VCaP (cell line): ENCODE data around the gene KDSR.
"Not testable (repeated sequence)": the region's sequence is repeated elsewhere in the genome, so short reads cannot be mapped to it uniquely, and the experiment has no call there.

Experiments
- H3K27ac ChIP-seq: fragments of 450-650 bp; 2 replicates; pipeline ENCODE4 v1.5.1; 2017
- CTCF ChIP-seq: fragments of 450-650 bp; conservative IDR thresholded peaks from 2 replicates; pipeline ENCODE4 v1.5.1; 2017; ENCODE audit warnings: mild to moderate bottlenecking, moderate library complexity

The KDSR gene

GRCh38 chr18:63365876-63366212 is 1.2 kb downstream of the KDSR start:
- H3K27ac ChIP-seq: peak overlapping the region; percentile 89
- TF ChIP-seq CTCF: no peak

GRCh38 chr18:63363951-63364350 is 3.1 kb downstream of the KDSR start:
- H3K27ac ChIP-seq: no peak overlapping the region
- no peak for TF ChIP-seq CTCF

- not testable (repeated sequence) for H3K27ac ChIP-seq
These were observed 3.6 kb downstream of the KDSR start for GRCh38 chr18:63363420-63363819.

- TF ChIP-seq CTCF: no peak
- H3K27ac ChIP-seq: no peak overlapping the region
These were observed 10.6 kb downstream of the KDSR start for GRCh38 chr18:63356272-63356896.

- no peak for TF ChIP-seq CTCF
These were observed 16.8 kb downstream of the KDSR start for GRCh38 chr18:63350230-63350629.

GRCh38 chr18:63348508-63349136 is 18.4 kb downstream of the KDSR start:
- H3K27ac ChIP-seq: no peak overlapping the region
- no peak for TF ChIP-seq CTCF

More at GRCh38 chr18:63350230-63350629, 16.8 kb downstream of the KDSR start:
- no peak overlapping the region for H3K27ac ChIP-seq

- H3K27ac ChIP-seq: peak overlapping the region; percentile 32; the same call in 1 of the 2 replicates
- TF ChIP-seq CTCF: no peak
These were observed 20.4 kb downstream of the KDSR start for GRCh38 chr18:63346480-63347183.

- TF ChIP-seq CTCF: no peak
- peak overlapping the region; percentile 32; the same call in 1 of the 2 replicates for H3K27ac ChIP-seq
These were observed 21.0 kb downstream of the KDSR start for GRCh38 chr18:63346031-63346430.
